ENCODE results near the gene PCSK9.
"Not testable (repeated sequence)": the region's sequence is repeated elsewhere in the genome, so short reads cannot be mapped to it uniquely, and the experiment has no call there.

Gene PCSK9

DNA sequence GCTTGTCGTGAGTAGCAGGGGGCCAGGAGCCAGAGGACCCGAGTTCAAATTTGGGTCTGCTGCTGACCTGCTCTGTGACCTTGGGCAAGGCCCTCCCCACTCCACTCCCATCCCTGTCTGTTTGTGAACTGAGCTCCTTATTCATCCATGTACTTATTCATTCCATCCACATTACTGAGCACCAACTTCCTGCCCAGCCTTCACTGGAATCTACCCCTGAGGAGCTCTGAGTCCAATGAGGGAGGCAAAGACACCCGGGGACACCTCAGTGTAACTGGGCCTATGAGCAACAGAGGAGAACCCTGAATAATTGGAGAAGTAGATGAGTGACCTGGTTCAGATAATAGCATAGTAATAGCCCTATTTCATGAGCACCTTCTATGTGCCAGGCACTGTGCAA, 31.7 kb upstream of the PCSK9 start:
- no peak for DNase-seq

GRCh38 chr1:55010194-55010886, 29.0 kb upstream of the PCSK9 start:
- no peak for DNase-seq

DNA sequence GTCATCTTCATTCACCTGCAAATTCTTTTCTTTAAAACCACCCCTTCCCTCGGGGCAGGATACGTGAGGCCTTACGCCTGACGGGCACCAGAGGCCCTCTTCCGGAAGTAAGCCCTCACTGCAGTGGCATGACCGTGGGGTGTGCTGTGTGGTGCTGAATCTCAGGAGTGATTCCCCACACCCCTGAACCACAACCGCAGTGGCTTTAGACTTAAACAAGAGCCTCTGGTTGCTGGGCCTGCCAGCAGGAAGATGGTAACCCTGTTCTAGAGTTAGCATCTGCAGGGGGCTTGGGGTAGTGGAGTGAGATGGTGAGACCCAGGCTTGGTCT, 28.5 kb upstream of the PCSK9 start:
- DNase-seq = no peak

DNA sequence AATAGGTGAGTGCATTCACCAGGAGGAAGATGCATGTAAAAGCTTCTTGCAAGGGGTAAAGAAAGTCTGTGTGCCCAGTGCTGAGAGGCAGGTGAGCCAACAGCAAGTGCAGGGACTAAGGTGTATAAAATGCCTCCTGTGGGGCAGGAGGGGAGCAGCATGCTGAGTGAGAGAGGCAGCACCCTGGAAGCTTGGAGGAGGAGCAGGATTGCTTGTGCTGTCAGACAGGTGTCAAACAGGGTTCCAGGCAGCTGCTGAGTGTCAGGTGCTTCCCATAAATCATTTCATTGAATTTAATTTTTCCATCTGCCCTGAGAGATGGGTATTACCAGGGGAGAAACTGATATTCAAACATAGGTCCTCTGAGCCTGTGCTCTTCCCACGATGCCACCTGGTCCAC, 26.7 kb upstream of the PCSK9 start:
- no peak for DNase-seq

- no peak for DNase-seq
Measured at GRCh38 chr1:55015123-55015522, 24.2 kb upstream of the PCSK9 start.

- DNase-seq = no peak
Measured at GRCh38 chr1:55015731-55016620, 23.4 kb upstream of the PCSK9 start.

DNA sequence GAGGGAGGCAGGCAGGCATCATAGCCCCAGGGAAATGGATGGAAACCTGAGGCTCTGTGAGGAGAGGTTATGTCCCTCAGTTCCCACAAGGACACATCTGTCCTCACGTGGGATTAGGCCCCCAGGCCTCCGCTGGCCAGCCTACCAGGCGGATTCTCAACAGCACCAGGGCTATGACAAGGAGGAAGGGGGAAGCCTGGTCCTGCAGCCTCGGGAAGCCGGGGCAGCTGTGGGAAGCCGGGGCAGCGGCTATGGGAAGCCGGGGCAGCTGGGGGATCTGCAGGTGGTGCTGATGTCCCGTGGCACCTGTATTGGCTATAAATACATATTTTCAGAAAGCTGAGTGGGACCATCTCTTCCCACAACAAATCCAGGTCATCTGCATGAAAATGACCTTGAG, 21.0 kb upstream of the PCSK9 start:
- no peak for DNase-seq

GRCh38 chr1:55021942-55022546, 17.3 kb upstream of the PCSK9 start:
- peak in 48 of 56 donors; percentile 8 to 81 (median 38) for DNase-seq

- DNase-seq = not testable (repeated sequence)
Measured at GRCh38 chr1:55024163-55024562, 15.2 kb upstream of the PCSK9 start.

GRCh38 chr1:55026682-55027081, 12.7 kb upstream of the PCSK9 start:
- DNase-seq = not testable (repeated sequence)

DNA sequence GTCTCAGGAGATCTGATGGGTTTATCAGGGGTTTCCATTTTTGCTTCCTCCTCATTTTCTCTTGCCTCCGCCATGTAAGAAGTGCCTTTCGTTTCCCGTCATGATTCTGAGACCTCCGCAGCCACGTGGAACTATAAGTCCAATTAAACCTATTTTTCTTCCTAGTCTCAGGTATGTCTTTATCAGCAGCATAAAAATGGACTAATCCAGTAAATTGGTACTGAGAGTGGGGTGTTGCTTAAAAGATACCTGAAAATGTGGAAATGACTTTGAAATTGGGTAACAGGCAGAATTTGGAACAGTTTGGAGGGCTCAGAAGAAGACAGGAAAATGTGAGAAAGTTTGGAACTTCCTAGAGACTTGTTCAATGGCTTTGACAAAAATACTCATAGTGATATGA, 8.2 kb upstream of the PCSK9 start:
- not testable (repeated sequence) for DNase-seq

DNA sequence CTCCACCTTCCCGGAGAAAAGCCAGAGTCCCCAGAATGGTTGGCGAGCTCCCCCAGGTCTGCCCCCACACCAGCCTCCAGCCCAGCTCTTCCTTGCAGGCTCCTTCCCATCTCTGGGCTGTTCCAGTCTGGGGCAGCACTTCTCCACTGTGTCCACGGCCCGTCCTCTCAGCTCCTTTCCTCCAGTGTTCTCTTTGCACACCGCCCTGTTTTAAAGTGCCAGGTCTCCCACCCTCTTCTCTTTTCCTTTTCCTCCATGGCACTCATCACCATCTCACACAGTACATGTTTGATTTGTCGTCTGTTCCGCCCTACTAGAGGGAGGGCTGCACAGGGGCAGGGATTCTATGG, 6.1 kb upstream of the PCSK9 start:
- DNase-seq = no peak

- no peak for DNase-seq
Measured at GRCh38 chr1:55034476-55035133, 4.7 kb upstream of the PCSK9 start.

GRCh38 chr1:55035904-55036303, 3.4 kb upstream of the PCSK9 start:
- no peak for DNase-seq

- no peak for DNase-seq
Measured at GRCh38 chr1:55037733-55038551, 1.4 kb upstream of the PCSK9 start.

DNA sequence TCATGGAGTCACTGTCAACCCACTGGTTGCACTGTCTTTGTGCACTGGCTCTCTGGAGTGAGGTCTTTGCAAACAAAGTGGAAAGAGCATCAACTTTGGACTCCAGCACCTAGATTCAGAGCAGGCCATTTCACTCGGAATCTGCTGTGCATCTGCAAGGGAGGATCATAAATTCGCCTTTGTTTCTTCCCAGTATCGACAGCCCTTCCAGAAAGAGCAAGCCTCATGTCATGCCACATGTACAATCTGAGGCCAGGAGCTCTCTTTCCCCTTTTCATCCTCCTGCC, 853 bp upstream of the PCSK9 start:
- DNase-seq = no peak

GRCh38 chr1:55038974-55039341, 390 bp upstream of the PCSK9 start:
- DNase-seq = no peak

DNA sequence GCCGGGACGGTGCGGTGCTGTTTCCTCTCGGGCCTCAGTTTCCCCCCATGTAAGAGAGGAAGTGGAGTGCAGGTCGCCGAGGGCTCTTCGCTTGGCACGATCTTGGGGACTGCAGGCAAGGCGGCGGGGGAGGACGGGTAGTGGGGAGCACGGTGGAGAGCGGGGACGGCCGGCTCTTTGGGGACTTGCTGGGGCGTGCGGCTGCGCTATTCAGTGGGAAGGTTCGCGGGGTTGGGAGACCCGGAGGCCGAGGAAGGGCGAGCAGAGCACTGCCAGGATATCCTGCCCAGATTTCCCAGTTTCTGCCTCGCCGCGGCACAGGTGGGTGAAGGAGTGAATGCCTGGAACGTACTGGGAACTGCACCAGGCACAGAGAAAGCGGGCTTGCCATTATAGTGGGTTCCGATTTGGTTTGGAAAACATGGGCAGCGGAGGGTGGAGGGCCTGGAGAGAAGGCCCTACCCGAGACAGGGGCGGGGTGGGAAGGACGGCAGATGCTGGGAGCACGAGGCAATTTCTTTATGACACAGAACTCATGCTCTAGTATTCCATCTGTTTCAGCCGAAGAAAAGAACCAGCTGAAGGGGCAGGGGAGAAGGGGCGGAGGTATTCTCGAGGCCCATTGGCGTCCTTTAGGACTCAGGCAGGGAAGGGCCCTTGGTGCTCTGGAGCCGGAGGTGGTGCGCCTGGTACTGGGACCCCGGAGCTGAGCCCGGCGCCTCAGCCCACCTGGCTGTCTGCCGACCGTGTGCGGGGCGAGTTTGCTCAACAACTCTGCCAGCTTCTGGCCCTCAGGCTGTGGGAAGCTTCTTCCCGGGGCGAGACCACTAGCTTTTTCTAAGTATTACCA, 960 bp downstream of the PCSK9 start:
- DNase-seq = no peak

- no peak for DNase-seq
Measured at GRCh38 chr1:55040933-55041494, 1.7 kb downstream of the PCSK9 start.

DNA sequence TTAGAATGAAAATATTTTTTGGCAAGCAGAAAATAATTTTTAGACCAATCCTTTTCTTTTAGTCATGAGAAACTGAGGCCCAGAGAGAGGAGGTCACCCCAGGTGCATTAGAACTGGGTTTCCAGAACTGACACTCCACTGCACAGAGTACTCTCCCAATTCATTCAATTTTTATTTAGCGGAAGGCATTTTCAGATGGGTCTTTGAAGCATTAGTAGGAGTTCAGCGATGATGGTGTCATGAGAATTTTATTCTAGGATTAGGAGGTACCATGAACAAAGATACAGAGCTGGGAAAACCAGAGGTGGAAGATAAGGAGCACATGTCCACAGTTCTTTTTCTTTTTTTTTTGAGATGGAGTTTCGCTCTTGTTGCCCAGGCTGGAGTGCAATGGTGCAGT, 2.3 kb downstream of the PCSK9 start:
- no peak for DNase-seq

All from nucleus accumbens (tissue), 56 donors.